IMR-90 (cell line): Measurements from ENCODE around the gene ERG28. TPM values are rescaled to one million over a fixed set of nuclear protein-coding genes. Genes with fewer than 3 reads are reported as not detected.

Experiments used
- ATAC-seq: fragments of 200-7000 bp; cut with Tn5 transposase; 2 replicates; pipeline ENCODE4 v1.9.1; 2020; ENCODE audit warnings: low read depth, mild to moderate bottlenecking, moderate library complexity
- BruUV-seq: library from RNA; stranded (reverse); fragments of 400-500 nt; replicated peaks from 2 replicates; lab custom pipeline; 2021; lab: Mats Ljungman, UMichigan
- CTCF ChIA-PET: fragments of 300-600 bp; formaldehyde crosslinking; extraction: SDS; loops from one replicate; lab custom pipeline; 2021; ENCODE audit warnings: antibody characterized with exemption; lab: Yijun Ruan, JAX
- POLR2A ChIA-PET: fragments of 300-600 bp; sonication (Branson Sonifier 250); formaldehyde crosslinking; loops from one replicate; lab custom pipeline; 2022; ENCODE audit warnings: antibody characterized with exemption; ENCODE audit not compliant: unreplicated experiment; lab: Charles Lee
- DNase-seq: peaks from one replicate; pipeline ENCODE4 v3.0.0; 2013
- H2AFZ ChIP-seq: replicated peaks from 2 replicates; pipeline ENCODE3; 2013; ENCODE audit warnings: low read length, mild to moderate bottlenecking; ENCODE audit not compliant: poor library complexity
- H2AK5ac ChIP-seq: 2 replicates; pipeline ENCODE4 v1.6.1; 2013; ENCODE audit warnings: low read depth, low read length, inconsistent platforms
- H2AK9ac ChIP-seq: replicated peaks from 2 replicates; pipeline ENCODE3; 2013; ENCODE audit warnings: mild to moderate bottlenecking, low read depth, low read length, moderate library complexity; ENCODE audit not compliant: poor library complexity
- H2BK120ac ChIP-seq: 2 replicates; pipeline ENCODE4 v1.6.1; 2013; ENCODE audit warnings: low read depth, low read length, inconsistent platforms
- H2BK15ac ChIP-seq: 3 replicates; pipeline ENCODE4 v1.6.1; 2013; ENCODE audit warnings: low read depth, low read length, inconsistent platforms
- H2BK20ac ChIP-seq: 2 replicates; pipeline ENCODE4 v1.6.1; 2013; ENCODE audit warnings: low read depth, mild to moderate bottlenecking, inconsistent platforms, low read length, moderate library complexity
- H2BK5ac ChIP-seq: 2 replicates; pipeline ENCODE4 v1.6.1; 2013; ENCODE audit warnings: mild to moderate bottlenecking, low read depth, low read length, inconsistent platforms; ENCODE audit not compliant: poor library complexity, severe bottlenecking
- H3K14ac ChIP-seq: replicated peaks from 2 replicates; pipeline ENCODE4 v1.6.1; 2013; ENCODE audit warnings: low read depth, low read length, inconsistent platforms
- H3K18ac ChIP-seq: 2 replicates; pipeline ENCODE4 v1.6.1; 2013; ENCODE audit warnings: low read depth, low read length, control low read depth
- H3K23ac ChIP-seq: 2 replicates; pipeline ENCODE4 v1.6.1; 2013; ENCODE audit warnings: low read depth, low read length, inconsistent platforms
- H3K27ac ChIP-seq: 2 replicates; pipeline ENCODE4 v1.5.1; 2013; ENCODE audit warnings: mild to moderate bottlenecking, control low read depth, low read length; ENCODE audit not compliant: insufficient read depth
- H3K27me3 ChIP-seq: 2 replicates; pipeline ENCODE4 v1.6.1; 2013; ENCODE audit warnings: low read length; ENCODE audit not compliant: control insufficient read depth, insufficient read depth
- H3K36me3 ChIP-seq: 2 replicates; pipeline ENCODE4 v1.6.1; 2013; ENCODE audit warnings: low read length, mixed read lengths; ENCODE audit not compliant: control insufficient read depth, insufficient read depth
- H3K4ac ChIP-seq: 2 replicates; pipeline ENCODE4 v1.6.1; 2013; ENCODE audit warnings: low read depth, low read length, inconsistent platforms
- H3K4me1 ChIP-seq: 2 replicates; pipeline ENCODE4 v1.6.1; 2013; ENCODE audit warnings: low read length, mixed read lengths; ENCODE audit not compliant: control insufficient read depth, insufficient read depth
- H3K4me2 ChIP-seq: 2 replicates; pipeline ENCODE4 v1.6.1; 2013; ENCODE audit warnings: low read depth, mild to moderate bottlenecking, control low read depth, low read length, moderate library complexity
- H3K4me3 ChIP-seq: 2 replicates; pipeline ENCODE4 v1.5.1; 2013; ENCODE audit warnings: low read depth, mild to moderate bottlenecking, control low read depth, low read length, moderate library complexity; ENCODE audit not compliant: insufficient read depth
- H3K56ac ChIP-seq: 2 replicates; pipeline ENCODE4 v1.6.1; 2013; ENCODE audit warnings: low read length, inconsistent platforms; ENCODE audit not compliant: insufficient read depth; ENCODE audit errors: extremely low read depth
- H3K79me1 ChIP-seq, 2 experiments: 2 replicates each; pipeline ENCODE4 v1.6.1; 2013; ENCODE audit warnings: low read length in 2 of 2, inconsistent platforms in 1 of 2, low read depth in 1 of 2
- H3K9ac ChIP-seq: 2 replicates; pipeline ENCODE4 v1.6.1; 2013; ENCODE audit warnings: low read depth, low read length, control low read depth
- H3K9me1 ChIP-seq: 2 replicates; pipeline ENCODE4 v1.6.1; 2013; ENCODE audit warnings: low read length, inconsistent platforms; ENCODE audit not compliant: insufficient read depth
- H3K9me3 ChIP-seq: 2 replicates; pipeline ENCODE4 v1.6.1; 2013; ENCODE audit warnings: low read length; ENCODE audit not compliant: control insufficient read depth, insufficient read depth
- H4K20me1 ChIP-seq: 2 replicates; pipeline ENCODE4 v1.6.1; 2013; ENCODE audit warnings: low read length, inconsistent platforms; ENCODE audit not compliant: insufficient read depth
- H4K5ac ChIP-seq: 2 replicates; pipeline ENCODE4 v1.6.1; 2013; ENCODE audit warnings: mild to moderate bottlenecking, low read depth, low read length, control low read depth
- H4K8ac ChIP-seq, 2 experiments: 2 replicates each; pipeline ENCODE4 v1.6.1; 2013; ENCODE audit warnings: low read depth in 2 of 2, low read length in 2 of 2, control low read depth in 1 of 2, inconsistent platforms in 1 of 2
- H4K91ac ChIP-seq: 2 replicates; pipeline ENCODE4 v1.6.1; 2013; ENCODE audit warnings: low read depth, low read length, inconsistent platforms; ENCODE audit not compliant: insufficient read depth
- CEBPB ChIP-seq: IDR thresholded peaks from 2 replicates; pipeline ENCODE4 v1.6.1; 2012; ENCODE audit warnings: low read depth, low read length, improper control_type of control experiment
- CHD1 ChIP-seq: IDR thresholded peaks from 2 replicates; pipeline ENCODE4 v1.6.1; 2012; ENCODE audit warnings: low read depth, low read length, improper control_type of control experiment
- CTCF ChIP-seq: conservative IDR thresholded peaks from 2 replicates; pipeline ENCODE4 v1.5.1; 2012; ENCODE audit warnings: mild to moderate bottlenecking, low read depth, low read length, improper control_type of control experiment
- MAFK ChIP-seq: IDR thresholded peaks from 2 replicates; pipeline ENCODE4 v1.6.1; 2012; ENCODE audit warnings: low read depth, low read length, improper control_type of control experiment
- MXI1 ChIP-seq: IDR thresholded peaks from 2 replicates; pipeline ENCODE4 v1.6.1; 2012; ENCODE audit warnings: low read depth, mild to moderate bottlenecking, low read length, moderate library complexity, borderline replicate concordance
- POLR2A ChIP-seq: IDR thresholded peaks from 2 replicates; pipeline ENCODE4 v1.6.1; 2012; ENCODE audit warnings: mild to moderate bottlenecking, low read depth, low read length
- RFX5 ChIP-seq: IDR thresholded peaks from 2 replicates; pipeline ENCODE4 v1.8.0; 2012; ENCODE audit warnings: low read depth, mild to moderate bottlenecking, low read length, moderate library complexity
- SMC3 ChIP-seq: fragments of 150-350 bp; IDR thresholded peaks from 2 replicates; pipeline ENCODE4 v1.6.1; 2016; ENCODE audit warnings: low read depth, mild to moderate bottlenecking, antibody characterized with exemption, low read length, moderate library complexity
- WGBS, 2 experiments: methylation state at CpG; one replicate each; pipeline versions ENCODE4 v1.1.5 to v1.1.7; 2013; ENCODE audit warnings: missing lambda C conversion rate in 2 of 2; ENCODE audit not compliant: insufficient read length in 1 of 2; ENCODE audit errors: extremely low coverage in 2 of 2; 5-methylcytosine and 5-hydroxymethylcytosine counted together
- dilution Hi-C: fragments of 300-500 bp; cut with HindIII; formaldehyde crosslinking; loops from one replicate; pipeline ENCODE4 v1.14.3; 2018; ENCODE audit warnings: low sequenced_read_pairs; ENCODE audit not compliant: unreplicated experiment
- in situ Hi-C: fragments of 300-500 bp; cut with MboI; formaldehyde crosslinking; loops from 3 replicates; pipeline ENCODE4 v1.14.3; 2019; ENCODE audit warnings: low sequenced_read_pairs, inconsistent platforms, mixed read lengths
- intact Hi-C: fragments of 100-400 bp; cut with micrococcal nuclease; formaldehyde crosslinking; loops from 2 replicates; pipeline ENCODE4 v1.10.0; 2022
- polyA plus RNA-seq, 3 experiments: library from polyadenylated mRNA; depleted of rRNA; stranded (reverse); fragments of >200 nt; gene quantifications; 2 replicates each; pipeline ENCODE4 v1.2.3, GENCODE V29; 2012; ENCODE audit warnings: low replicate concordance in 1 of 3
- total RNA-seq: library from RNA; depleted of rRNA; stranded (reverse); fragments of >200 nt; gene quantifications from 2 replicates; pipeline ENCODE4 v1.2.3, GENCODE V29; 2012
- TF ChIP-seq, protein P1 (sequence below): fragments of 150-350 bp; IDR thresholded peaks from 2 replicates; pipeline ENCODE4 v1.6.1; 2017; ENCODE audit warnings: mild to moderate bottlenecking, antibody characterized with exemption, low read length, low read depth

ERG28 gene
- total and polyA plus RNA-seq, 2 of the 4 experiments (the other 2 are of a cell fraction): 0.90 to 15.4 TPM

DNA sequence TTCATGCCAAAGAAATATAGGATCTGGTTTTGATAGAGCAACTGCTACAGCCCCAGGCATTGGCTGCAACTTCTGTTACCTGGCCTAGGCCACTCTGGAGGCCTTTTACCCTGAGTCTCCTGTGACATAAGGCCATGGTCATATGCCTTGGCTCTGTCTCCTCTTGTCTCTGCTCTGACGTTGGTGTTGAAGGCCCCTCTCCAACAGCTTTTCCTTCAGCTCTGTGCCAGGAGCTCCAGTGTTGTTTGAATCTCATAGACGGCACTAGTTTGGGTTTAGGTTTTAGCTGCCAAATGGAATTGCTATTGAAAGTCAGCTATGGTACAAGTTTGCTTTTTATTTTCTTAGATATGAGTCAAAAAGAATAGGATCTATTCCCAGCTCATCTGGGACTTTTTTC, 41.4 kb upstream of the ERG28 start:
- H3K79me1 ChIP-seq: no peaks in the 10 kb centered on the region
- peaks cover 10% of the 10 kb centered on the region for H3K36me3 ChIP-seq
- H2AK5ac ChIP-seq: no peak overlapping the region
- in situ Hi-C loops (loop anchor here (25.0 kb wide), 2 partner anchors 660 to 935 kb away; no protein-coding TSS in a partner anchor), dilution Hi-C loops (no loop called here), intact Hi-C loops (loop anchor here (5.0 kb wide), 1 partner anchor 465 kb away; no protein-coding TSS in a partner anchor)
- no peaks in the 10 kb centered on the region for H3K9me3 ChIP-seq
- no peak overlapping the region for H3K4me3 ChIP-seq
- no peak overlapping the region for H2AK9ac ChIP-seq
- BruUV-seq: no TSS peak
- DNase-seq (no peak), ATAC-seq (no peak)
- no peak overlapping the region for H3K9ac ChIP-seq
- H4K91ac ChIP-seq: no peak overlapping the region
- H4K5ac ChIP-seq: no peak overlapping the region
- ChIA-PET POLR2A (no interaction called here), CTCF (interaction anchor here (0.7 kb wide), 1 partner anchor 9 kb away, joined by 3 read pairs; no protein-coding TSS in a partner anchor)
- no peak for TF ChIP-seq SMC3
- no peak for TF ChIP-seq POLR2A
- TF ChIP-seq, protein P1, sequence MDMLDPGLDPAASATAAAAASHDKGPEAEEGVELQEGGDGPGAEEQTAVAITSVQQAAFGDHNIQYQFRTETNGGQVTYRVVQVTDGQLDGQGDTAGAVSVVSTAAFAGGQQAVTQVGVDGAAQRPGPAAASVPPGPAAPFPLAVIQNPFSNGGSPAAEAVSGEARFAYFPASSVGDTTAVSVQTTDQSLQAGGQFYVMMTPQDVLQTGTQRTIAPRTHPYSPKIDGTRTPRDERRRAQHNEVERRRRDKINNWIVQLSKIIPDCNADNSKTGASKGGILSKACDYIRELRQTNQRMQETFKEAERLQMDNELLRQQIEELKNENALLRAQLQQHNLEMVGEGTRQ: no peak
- TF ChIP-seq CEBPB: no peak
- no peak for TF ChIP-seq CHD1
- no peak for TF ChIP-seq MXI1
- TF ChIP-seq RFX5: no peak
- TF ChIP-seq MAFK: no peak
- no peak for TF ChIP-seq CTCF
- no peak overlapping the region for H2BK5ac ChIP-seq
- H3K27ac ChIP-seq: no peak overlapping the region
- H3K4me2 ChIP-seq: no peak overlapping the region
- no peak overlapping the region for H3K56ac ChIP-seq
- H3K23ac ChIP-seq: no peak overlapping the region
- no peaks in the 10 kb centered on the region for H3K27me3 ChIP-seq
- peaks cover 2% of the 10 kb centered on the region; the same call in 1 of the 2 replicates for H3K4me1 ChIP-seq
- WGBS, 2 experiments: no CpG with 5 or more reads among the region's 2 CpGs
- no peak overlapping the region for H3K18ac ChIP-seq
- no peaks in the 10 kb centered on the region for H4K20me1 ChIP-seq
- H2AFZ ChIP-seq: no peak overlapping the region
- H2BK20ac ChIP-seq: no peak overlapping the region
- H3K14ac ChIP-seq: no peak overlapping the region
- no peak overlapping the region for H3K4ac ChIP-seq
- no peak overlapping the region for H2BK15ac ChIP-seq
- no peak overlapping the region for H2BK120ac ChIP-seq
- no peak overlapping the region for H4K8ac ChIP-seq
- no peaks in the 10 kb centered on the region for H3K9me1 ChIP-seq
